GM18505 (cell line): ENCODE measurements around the gene ATXN1.

Experiments used
- ATAC-seq: cut with Tn5 transposase; IDR thresholded peaks from one replicate; pipeline ENCODE4 v1.9.1; 2021; ENCODE audit not compliant: unreplicated experiment
- POLR2A ChIP-seq: IDR thresholded peaks from 4 replicates; pipeline ENCODE4 v1.6.1; 2011; ENCODE audit warnings: borderline replicate concordance; ENCODE audit not compliant: insufficient read depth, insufficient read length; ENCODE audit errors: extremely low read depth

Gene ATXN1

GRCh38 chr6:16727996-16728395 is 33.3 kb downstream of the ATXN1 start:
- no peak for TF ChIP-seq POLR2A
- ATAC-seq = no peak

- no peak for ATAC-seq
- no peak for TF ChIP-seq POLR2A
Measured at GRCh38 chr6:16725145-16725864, 36.0 kb downstream of the ATXN1 start.

- TF ChIP-seq POLR2A = no peak
- ATAC-seq = no peak
Measured at GRCh38 chr6:16723826-16724225, 37.4 kb downstream of the ATXN1 start.

- no peak for TF ChIP-seq POLR2A
- no peak for ATAC-seq
Measured at GRCh38 chr6:16723402-16723801, 37.9 kb downstream of the ATXN1 start.

GRCh38 chr6:16722630-16723029 is 38.6 kb downstream of the ATXN1 start:
- ATAC-seq = no peak
- TF ChIP-seq POLR2A = no peak

GRCh38 chr6:16721977-16722376 is 39.3 kb downstream of the ATXN1 start:
- no peak for ATAC-seq
- TF ChIP-seq POLR2A = no peak

GRCh38 chr6:16720861-16721260 is 40.4 kb downstream of the ATXN1 start:
- ATAC-seq = no peak
- no peak for TF ChIP-seq POLR2A

GRCh38 chr6:16719488-16719887 is 41.8 kb downstream of the ATXN1 start:
- ATAC-seq = no peak

GRCh38 chr6:16718356-16718755 is 42.9 kb downstream of the ATXN1 start:
- TF ChIP-seq POLR2A = no peak
- no peak for ATAC-seq

More at GRCh38 chr6:16719488-16719887, 41.8 kb downstream of the ATXN1 start:
- no peak for TF ChIP-seq POLR2A

- no peak for ATAC-seq
- TF ChIP-seq POLR2A = no peak
Measured at GRCh38 chr6:16717275-16717942, 43.9 kb downstream of the ATXN1 start.

- no peak for TF ChIP-seq POLR2A
- no peak for ATAC-seq
Measured at GRCh38 chr6:16716321-16716858, 44.9 kb downstream of the ATXN1 start.

GRCh38 chr6:16713597-16713996 is 47.7 kb downstream of the ATXN1 start:
- ATAC-seq = no peak

GRCh38 chr6:16712931-16713484 is 48.3 kb downstream of the ATXN1 start:
- ATAC-seq = no peak
- TF ChIP-seq POLR2A = no peak

More at GRCh38 chr6:16713597-16713996, 47.7 kb downstream of the ATXN1 start:
- TF ChIP-seq POLR2A = no peak
